RWPE2 (cell line): ENCODE measurements around the gene IARS2.
"Not testable (repeated sequence)": the region's sequence is repeated elsewhere in the genome, so short reads cannot be mapped to it uniquely, and the experiment has no call there.

Experiments used
- ATAC-seq: fragments of 200-7000 bp; cut with Tn5 transposase; 3 replicates; pipeline ENCODE4 v1.9.1; 2021; ENCODE audit warnings: low read depth
- DNase-seq: peaks from one replicate; pipeline ENCODE4 v3.0.0-alpha.2; 2020; ENCODE audit warnings: low spot score
- H3K27ac ChIP-seq: fragments of 450-650 bp; 2 replicates; pipeline ENCODE4 v1.5.1; 2017; ENCODE audit warnings: mild to moderate bottlenecking; ENCODE audit not compliant: poor library complexity, severe bottlenecking
- H3K27me3 ChIP-seq: fragments of 250-450 bp; sonication (Bioruptor Pico); 2 replicates; pipeline ENCODE4 v1.5.1; 2021; ENCODE audit warnings: mild to moderate bottlenecking, moderate library complexity; ENCODE audit not compliant: insufficient read depth, poor library complexity, severe bottlenecking
- H3K36me3 ChIP-seq: fragments of 250-450 bp; sonication (Bioruptor Pico); 2 replicates; pipeline ENCODE4 v1.5.1; 2020; ENCODE audit warnings: low read depth, mild to moderate bottlenecking, moderate library complexity
- H3K4me1 ChIP-seq: fragments of 250-450 bp; sonication (Bioruptor Pico); 2 replicates; pipeline ENCODE4 v1.5.1; 2021; ENCODE audit warnings: mild to moderate bottlenecking, moderate library complexity; ENCODE audit not compliant: insufficient read depth, poor library complexity, severe bottlenecking
- H3K4me3 ChIP-seq: fragments of 250-450 bp; sonication (Bioruptor Pico); 2 replicates; pipeline ENCODE4 v1.5.1; 2021; ENCODE audit warnings: mild to moderate bottlenecking, moderate library complexity; ENCODE audit not compliant: severe bottlenecking
- H3K9me3 ChIP-seq: fragments of 250-450 bp; sonication (Bioruptor Pico); 2 replicates; pipeline ENCODE4 v1.5.1; 2021; ENCODE audit warnings: mild to moderate bottlenecking, moderate library complexity; ENCODE audit not compliant: severe bottlenecking
- TF ChIP-seq, protein P1 (sequence below): fragments of 450-650 bp; IDR thresholded peaks from one replicate; pipeline ENCODE4 v1.5.1; 2017; ENCODE audit warnings: mild to moderate bottlenecking, moderate library complexity; ENCODE audit not compliant: poor library complexity, severe bottlenecking

The IARS2 gene

DNA sequence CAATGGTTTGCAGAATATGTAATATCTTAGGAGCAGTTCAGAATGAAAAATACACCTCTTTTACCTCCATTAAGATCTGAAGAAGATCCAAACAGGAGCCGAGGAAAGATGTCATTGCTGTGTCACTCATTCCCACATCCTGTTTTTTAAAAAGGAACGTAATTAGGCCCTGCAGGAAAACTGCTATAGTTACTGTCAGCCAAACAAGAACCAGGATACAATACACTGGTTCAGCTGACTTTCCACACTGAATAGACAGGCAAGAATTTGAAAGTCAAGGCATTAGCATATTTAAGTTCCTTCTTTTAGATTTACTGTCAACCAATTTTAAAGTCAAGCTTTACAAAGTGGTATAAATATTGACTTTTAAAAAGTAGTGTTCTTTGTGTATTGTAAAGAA lies 63.8 kb downstream of the IARS2 start:
- DNase-seq: no peak
- no peaks in the 10 kb centered on the region for H3K9me3 ChIP-seq
- H3K27ac ChIP-seq: no peak overlapping the region
- TF ChIP-seq, protein P1, sequence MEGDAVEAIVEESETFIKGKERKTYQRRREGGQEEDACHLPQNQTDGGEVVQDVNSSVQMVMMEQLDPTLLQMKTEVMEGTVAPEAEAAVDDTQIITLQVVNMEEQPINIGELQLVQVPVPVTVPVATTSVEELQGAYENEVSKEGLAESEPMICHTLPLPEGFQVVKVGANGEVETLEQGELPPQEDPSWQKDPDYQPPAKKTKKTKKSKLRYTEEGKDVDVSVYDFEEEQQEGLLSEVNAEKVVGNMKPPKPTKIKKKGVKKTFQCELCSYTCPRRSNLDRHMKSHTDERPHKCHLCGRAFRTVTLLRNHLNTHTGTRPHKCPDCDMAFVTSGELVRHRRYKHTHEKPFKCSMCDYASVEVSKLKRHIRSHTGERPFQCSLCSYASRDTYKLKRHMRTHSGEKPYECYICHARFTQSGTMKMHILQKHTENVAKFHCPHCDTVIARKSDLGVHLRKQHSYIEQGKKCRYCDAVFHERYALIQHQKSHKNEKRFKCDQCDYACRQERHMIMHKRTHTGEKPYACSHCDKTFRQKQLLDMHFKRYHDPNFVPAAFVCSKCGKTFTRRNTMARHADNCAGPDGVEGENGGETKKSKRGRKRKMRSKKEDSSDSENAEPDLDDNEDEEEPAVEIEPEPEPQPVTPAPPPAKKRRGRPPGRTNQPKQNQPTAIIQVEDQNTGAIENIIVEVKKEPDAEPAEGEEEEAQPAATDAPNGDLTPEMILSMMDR: no peak
- no peak for ATAC-seq
- peaks cover 7% of the 10 kb centered on the region for H3K36me3 ChIP-seq
- no peak overlapping the region for H3K4me3 ChIP-seq
- H3K4me1 ChIP-seq: no peaks in the 10 kb centered on the region
- no peaks in the 10 kb centered on the region for H3K27me3 ChIP-seq

DNA sequence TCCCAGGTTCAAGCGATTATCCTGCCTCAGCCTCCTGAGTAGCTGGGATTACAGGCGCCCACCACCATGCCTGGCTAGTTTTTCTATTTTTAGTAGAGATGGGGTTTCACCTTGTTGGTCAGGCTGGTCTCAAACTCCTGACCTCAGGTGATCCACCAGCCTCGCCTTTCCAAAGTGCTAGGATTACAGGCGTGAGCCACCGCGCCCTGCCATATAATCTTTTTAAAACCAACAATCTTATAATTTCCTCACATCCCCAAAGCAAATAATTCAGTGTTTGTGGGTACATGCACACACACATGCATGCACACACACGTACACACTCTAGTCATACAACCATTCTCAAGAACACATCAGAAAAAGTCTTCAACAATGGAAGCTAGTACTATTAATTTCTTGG lies 64.6 kb downstream of the IARS2 start:
- not testable (repeated sequence) for DNase-seq, H3K9me3 ChIP-seq, H3K4me1 ChIP-seq, H3K36me3 ChIP-seq, H3K27me3 ChIP-seq, H3K27ac ChIP-seq, H3K4me3 ChIP-seq, ATAC-seq

DNA sequence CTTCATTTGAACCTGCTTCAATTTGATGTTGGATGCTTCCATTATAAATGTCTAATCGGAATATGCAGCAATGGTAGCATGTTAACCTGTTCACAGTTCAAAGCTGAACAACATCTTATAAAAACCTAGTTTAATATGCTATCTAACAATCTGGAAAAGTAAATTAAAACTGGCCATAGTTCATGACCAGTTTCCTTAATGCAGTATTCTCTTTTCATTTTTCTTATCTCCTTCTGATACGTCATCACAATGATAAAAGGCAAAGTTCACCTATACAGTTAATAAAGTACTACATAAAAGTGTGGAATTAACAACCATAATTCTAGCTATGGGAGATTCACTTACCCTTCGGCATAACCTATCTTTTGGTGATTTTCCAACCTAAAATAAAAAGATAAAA lies 65.1 kb downstream of the IARS2 start:
- H3K9me3 ChIP-seq: no peaks in the 10 kb centered on the region
- no peaks in the 10 kb centered on the region for H3K4me1 ChIP-seq
- H3K4me3 ChIP-seq: no peak overlapping the region
- H3K27me3 ChIP-seq: no peaks in the 10 kb centered on the region
- H3K36me3 ChIP-seq: peaks cover 7% of the 10 kb centered on the region
- no peak overlapping the region for H3K27ac ChIP-seq
- TF ChIP-seq, protein P1: no peak
- no peak for ATAC-seq
- DNase-seq: no peak

DNA sequence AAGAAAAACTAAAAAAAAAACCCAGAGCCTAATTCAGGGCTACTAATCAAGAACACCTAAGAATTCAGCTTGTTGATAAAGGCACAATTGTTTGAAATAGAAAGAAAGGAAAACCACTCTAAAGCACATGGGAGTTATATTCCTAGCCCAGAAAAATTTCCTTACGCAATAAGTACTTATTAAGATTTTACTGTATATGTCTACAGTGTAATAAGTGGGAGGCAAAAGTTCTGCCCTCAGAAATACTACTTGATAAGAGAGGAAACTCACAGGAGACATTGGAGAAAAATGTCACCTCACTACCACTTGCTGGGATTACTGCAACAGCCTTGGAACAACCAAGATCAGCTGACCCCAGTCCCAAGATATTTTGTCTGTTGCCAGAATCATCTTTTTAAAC lies 66.1 kb downstream of the IARS2 start:
- TF ChIP-seq, protein P1: no peak
- ATAC-seq (no peak), DNase-seq (no peak)
- Histone ChIP-seq H3K36me3 (peaks cover 7% of the 10 kb centered on the region), H3K27me3 (no peaks in the 10 kb centered on the region), H3K27ac (no peak overlapping the region), H3K4me1 (no peaks in the 10 kb centered on the region), H3K4me3 (no peak overlapping the region), H3K9me3 (no peaks in the 10 kb centered on the region)

DNA sequence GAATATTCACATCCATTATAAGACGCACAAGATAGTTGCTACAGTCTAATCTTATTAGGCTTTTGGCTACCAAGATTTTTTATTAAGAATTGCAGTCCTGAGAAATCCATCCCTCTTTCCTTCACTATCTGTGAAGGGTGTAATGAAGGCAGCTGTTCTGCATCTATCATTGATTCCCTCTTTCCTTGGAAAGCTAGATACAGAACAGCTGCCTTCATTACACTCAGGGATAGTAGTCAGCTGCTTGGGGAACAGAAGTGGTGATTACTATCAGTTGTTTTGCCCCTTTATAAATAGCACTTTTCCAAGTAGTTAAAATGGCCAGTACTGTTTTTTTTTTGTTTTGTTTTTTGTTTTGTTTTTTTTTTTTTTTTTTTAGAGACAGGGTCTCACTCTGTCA lies 70.2 kb downstream of the IARS2 start:
- TF ChIP-seq, protein P1: no peak
- Histone ChIP-seq H3K4me1 (no peaks in the 10 kb centered on the region), H3K9me3 (no peaks in the 10 kb centered on the region), H3K27ac (no peak overlapping the region), H3K36me3 (no peaks in the 10 kb centered on the region; the same call in 1 of the 2 replicates), H3K4me3 (no peak overlapping the region), H3K27me3 (no peaks in the 10 kb centered on the region)
- DNase-seq (no peak), ATAC-seq (no peak)
